Measurements from ENCODE around the gene WFS1. TPM values are rescaled to one million over a fixed set of nuclear protein-coding genes. Genes with fewer than 3 reads are reported as not detected.

Gene WFS1
- total RNA-seq, 2 experiments from 2014 or later = 1.8 to 2.8 TPM

GRCh38 chr4:6340446-6341015 is 70.9 kb downstream of the WFS1 start:
- H3K36me3 Mint-ChIP-seq (ENCODE audit: low read depth) = no peaks in the 10 kb centered on the region
- ChIA-PET POLR2A (no interaction called here), CTCF (interaction anchor here (1.2 to 3.1 kb wide), 2 partner anchors 9 to 342 kb away, joined by 4 to 13 read pairs; no protein-coding TSS in a partner anchor)
- DNase-seq = no peak
- no peak overlapping the region for H3K27ac Mint-ChIP-seq
- TF ChIP-seq CTCF (IDR thresholded peaks at IDR 0.05) = no peak
- no peak for ATAC-seq
- H3K27me3 Mint-ChIP-seq = peaks cover 36% of the 10 kb centered on the region
- H3K4me1 Mint-ChIP-seq (ENCODE audit: low read depth) = peaks cover 13% of the 10 kb centered on the region
- no peaks in the 10 kb centered on the region for H3K9me3 Mint-ChIP-seq
- intact Hi-C loops (cut with micrococcal nuclease) = no loop called here
- no peak overlapping the region for H3K4me3 Mint-ChIP-seq

GRCh38 chr4:6341696-6342095 is 72.0 kb downstream of the WFS1 start:
- Mint-ChIP-seq H3K9me3 (no peaks in the 10 kb centered on the region), H3K27ac (no peak overlapping the region), H3K4me1 (ENCODE audit: low read depth) (peaks cover 13% of the 10 kb centered on the region), H3K4me3 (no peak overlapping the region), H3K27me3 (peaks cover 36% of the 10 kb centered on the region), H3K36me3 (ENCODE audit: low read depth) (no peaks in the 10 kb centered on the region)
- TF ChIP-seq CTCF (IDR thresholded peaks at IDR 0.05) = no peak
- POLR2A ChIA-PET = no interaction called here
- DNase-seq (no peak), ATAC-seq (no peak)
- CTCF ChIA-PET = interaction anchor here (1.0 to 3.1 kb wide), 3 partner anchors 10 to 19 kb away, joined by 3 to 13 read pairs (median 9); no protein-coding TSS in a partner anchor
- intact Hi-C loops (cut with micrococcal nuclease) = no loop called here

- no peak overlapping the region for H3K4me3 Mint-ChIP-seq
- no peak overlapping the region for H3K27ac Mint-ChIP-seq
- H3K9me3 Mint-ChIP-seq = no peaks in the 10 kb centered on the region
- H3K27me3 Mint-ChIP-seq = peaks cover 29% of the 10 kb centered on the region
- DNase-seq = no peak
- ChIA-PET CTCF (interaction anchor here (1.2 to 3.1 kb wide), 4 partner anchors 9 to 15 kb away, joined by 3 to 14 read pairs (median 11); no protein-coding TSS in a partner anchor), POLR2A (no interaction called here)
- no peak for ATAC-seq
- intact Hi-C loops (cut with micrococcal nuclease) = no loop called here
- TF ChIP-seq CTCF (IDR thresholded peaks at IDR 0.05) = no peak
- H3K36me3 Mint-ChIP-seq (ENCODE audit: low read depth) = no peaks in the 10 kb centered on the region
- peaks cover 10% of the 10 kb centered on the region for H3K4me1 Mint-ChIP-seq (ENCODE audit: low read depth)
Measured at GRCh38 chr4:6342530-6343293, 73.1 kb downstream of the WFS1 start.

GRCh38 chr4:6343939-6344408 is 74.3 kb downstream of the WFS1 start:
- no peak for TF ChIP-seq CTCF (IDR thresholded peaks at IDR 0.05)
- intact Hi-C loops (cut with micrococcal nuclease) = no loop called here
- H3K4me1 Mint-ChIP-seq (ENCODE audit: low read depth) = no peaks in the 10 kb centered on the region
- ChIA-PET POLR2A (no interaction called here), CTCF (interaction anchor here (1.2 to 3.1 kb wide), 4 partner anchors 10 to 93 kb away, joined by 3 to 14 read pairs (median 3); no protein-coding TSS in a partner anchor)
- no peaks in the 10 kb centered on the region for H3K36me3 Mint-ChIP-seq (ENCODE audit: low read depth)
- peaks cover 21% of the 10 kb centered on the region for H3K27me3 Mint-ChIP-seq
- no peaks in the 10 kb centered on the region for H3K9me3 Mint-ChIP-seq
- no peak overlapping the region for H3K27ac Mint-ChIP-seq
- ATAC-seq (no peak), DNase-seq (no peak)
- H3K4me3 Mint-ChIP-seq = no peak overlapping the region

Measured in activated CD8-positive, alpha-beta T cell treated with anti-CD3 and anti-CD28 coated beads for 36 hours (primary cell).